H1 (cell line): ENCODE data around the gene RNF214. TPM values are rescaled to one million over a fixed set of nuclear protein-coding genes. Genes with fewer than 3 reads are reported as not detected.

Source experiments
- CEBPB ChIP-seq: IDR thresholded peaks from 2 replicates; pipeline ENCODE4 v1.6.1; 2012; ENCODE audit warnings: low read depth, low read length
- JUN ChIP-seq: IDR thresholded peaks from 2 replicates; pipeline ENCODE4 v1.6.1; 2011; ENCODE audit warnings: low read depth, mild to moderate bottlenecking, improper control_type of control experiment, low read length
- KDM1A ChIP-seq: fragments of 200-600, 300-600 bp; sonication (generic); IDR thresholded peaks from 2 replicates; pipeline ENCODE4 v1.7.1; 2016; ENCODE audit warnings: mild to moderate bottlenecking, low read length, borderline replicate concordance
- KDM4A ChIP-seq: IDR thresholded peaks from one replicate; pipeline ENCODE4 v1.7.1; 2012; ENCODE audit warnings: low read depth, mild to moderate bottlenecking, moderate library complexity, low read length, inconsistent platforms; ENCODE audit not compliant: severe bottlenecking
- KDM5A ChIP-seq: fragments of 200-600 bp; IDR thresholded peaks from 2 replicates; pipeline ENCODE4 v1.7.1; 2012; ENCODE audit warnings: mild to moderate bottlenecking, low read length, inconsistent platforms, mixed read lengths
- PHF8 ChIP-seq: fragments of 200-600 bp; sonication (generic); conservative IDR thresholded peaks from 2 replicates; pipeline ENCODE4 v1.7.1; 2012; ENCODE audit warnings: low read depth, mild to moderate bottlenecking, inconsistent platforms, low read length, moderate library complexity
- POLR2A ChIP-seq, 2 experiments: IDR thresholded peaks; 1 replicate in 1 of 2; 2 replicates in 1 of 2; pipeline ENCODE4 v1.6.1; 2011; ENCODE audit warnings: low read depth in 2 of 2, low read length in 2 of 2, mild to moderate bottlenecking in 2 of 2; ENCODE audit errors: control extremely low read depth in 1 of 2
- POLR2AphosphoS5 ChIP-seq: IDR thresholded peaks from 2 replicates; pipeline ENCODE4 v1.6.1; 2011; ENCODE audit warnings: low read depth, low read length
- RAD21 ChIP-seq, 2 experiments: IDR thresholded peaks in 1 of 2; conservative IDR thresholded peaks in 1 of 2; 2 replicates each; pipeline ENCODE4 v1.6.1; 2011; ENCODE audit warnings: low read depth in 2 of 2, low read length in 2 of 2, improper control_type of control experiment in 1 of 2, inconsistent platforms in 1 of 2, mild to moderate bottlenecking in 1 of 2, moderate library complexity in 1 of 2
- RBBP5 ChIP-seq: IDR thresholded peaks from 2 replicates; pipeline ENCODE4 v1.7.1; 2012; ENCODE audit warnings: low read depth, mild to moderate bottlenecking, inconsistent platforms, low read length, moderate library complexity, borderline replicate concordance
- RNF2 ChIP-seq: fragments of 200-900, 300-1000 bp; sonication (generic); IDR thresholded peaks from 2 replicates; pipeline ENCODE4 v1.7.1; 2016; ENCODE audit warnings: borderline replicate concordance, low read depth, mild to moderate bottlenecking, antibody characterized with exemption, low read length; ENCODE audit not compliant: poor library complexity, severe bottlenecking; ENCODE audit errors: missing control alignments
- polyA plus RNA-seq, 7 experiments: library from polyadenylated mRNA; depleted of rRNA in 3 of 7; stranded (reverse) in 5 of 7; unstranded in 2 of 7; fragments of >200 nt in 5 of 7; fragments of 200-250 nt in 2 of 7; gene quantifications; 1 replicate in 5 of 7; 2 replicates in 1 of 7; 4 replicates in 1 of 7; pipeline versions ENCODE4 v1.2.1 to v1.2.3, GENCODE V29; 2011 to 2013; ENCODE audit warnings: missing spikeins in 2 of 7, mixed read lengths in 2 of 7
- total RNA-seq: library from RNA; stranded (reverse); fragmentation: NEBNext Ultra II Directional; extraction: Animal tissue kit (Norgen Biotek cat#: 25700); gene quantifications from 2 replicates; pipeline ENCODE4 v1.2.1, GENCODE V29; 2021
- TF ChIP-seq, protein P1 (sequence below): IDR thresholded peaks from 2 replicates; pipeline ENCODE4 v1.6.1; 2012; ENCODE audit warnings: low read length, inconsistent platforms

Gene RNF214
- total and polyA plus RNA-seq, 2 of the 8 experiments (the other 6 are each of a cell fraction or from before 2014, with no cell fraction given), result 34.9 to 35.6 TPM

DNA sequence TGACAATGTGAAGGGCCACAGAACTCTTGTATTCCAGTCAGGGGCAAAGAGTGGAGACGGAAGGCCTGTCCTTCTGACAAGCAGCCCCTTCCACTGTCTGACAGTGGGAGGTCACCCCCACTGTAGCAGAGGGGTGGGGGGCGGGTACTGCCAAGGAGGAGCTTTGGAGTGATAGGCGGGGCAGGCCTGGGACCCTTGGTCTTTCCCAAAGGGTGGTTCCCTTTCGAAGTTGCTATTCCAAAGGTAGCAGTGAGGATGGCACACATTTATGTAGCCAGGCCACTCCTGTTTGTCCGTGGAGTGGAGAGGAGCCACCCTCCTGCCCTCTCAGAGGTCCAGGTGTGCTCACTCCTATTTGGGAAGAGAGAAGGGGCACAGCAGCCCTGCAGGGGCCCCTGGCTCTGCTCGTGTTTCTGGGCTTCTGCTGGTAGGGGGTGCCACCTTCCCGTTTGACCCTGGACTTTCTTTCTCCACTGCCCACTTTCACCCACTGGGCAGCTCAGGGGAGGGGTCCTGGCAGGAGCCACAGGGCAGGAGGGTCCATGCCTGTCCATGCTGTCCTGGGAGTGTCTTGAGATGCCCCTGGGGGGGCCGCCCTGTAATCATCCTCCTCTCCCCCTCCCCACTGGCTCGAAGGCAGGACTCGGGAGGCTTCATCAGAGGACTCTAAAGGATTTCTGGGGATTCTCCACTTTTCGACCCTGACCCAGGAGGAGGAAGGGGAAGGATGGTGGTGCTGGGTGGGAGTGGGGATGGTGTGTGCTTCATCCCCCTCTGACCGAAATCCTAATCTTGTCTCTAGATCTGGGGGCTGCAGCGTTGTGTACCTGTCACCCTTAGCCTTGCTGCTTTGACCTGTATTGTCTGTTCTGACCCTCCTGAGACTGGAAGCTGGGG is 32.3 kb upstream of the RNF214 start (continued):
- no peak for TF ChIP-seq RBBP5
- no peak for TF ChIP-seq RAD21 (IDR thresholded peaks at IDR 0.05 in 1 of 2, conservative IDR thresholded peaks at IDR 0.05 in 1 of 2; ENCODE audit: low read depth in 2 of 2, low read length in 2 of 2)
- no peak; a peak in 1 of 3 replicates for TF ChIP-seq POLR2A (IDR thresholded peaks at IDR 0.05; ENCODE audit: control extremely low read depth in 1 of 2, low read depth in 2 of 2, low read length in 2 of 2)
- no peak for TF ChIP-seq JUN
- no peak for TF ChIP-seq KDM4A
- TF ChIP-seq, protein P1, sequence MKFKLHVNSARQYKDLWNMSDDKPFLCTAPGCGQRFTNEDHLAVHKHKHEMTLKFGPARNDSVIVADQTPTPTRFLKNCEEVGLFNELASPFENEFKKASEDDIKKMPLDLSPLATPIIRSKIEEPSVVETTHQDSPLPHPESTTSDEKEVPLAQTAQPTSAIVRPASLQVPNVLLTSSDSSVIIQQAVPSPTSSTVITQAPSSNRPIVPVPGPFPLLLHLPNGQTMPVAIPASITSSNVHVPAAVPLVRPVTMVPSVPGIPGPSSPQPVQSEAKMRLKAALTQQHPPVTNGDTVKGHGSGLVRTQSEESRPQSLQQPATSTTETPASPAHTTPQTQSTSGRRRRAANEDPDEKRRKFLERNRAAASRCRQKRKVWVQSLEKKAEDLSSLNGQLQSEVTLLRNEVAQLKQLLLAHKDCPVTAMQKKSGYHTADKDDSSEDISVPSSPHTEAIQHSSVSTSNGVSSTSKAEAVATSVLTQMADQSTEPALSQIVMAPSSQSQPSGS, result no peak
- TF ChIP-seq KDM5A, result no peak
- TF ChIP-seq PHF8, result 0 out of 2 replicates have a peak, but pooled peaks have one; percentile 12
- TF ChIP-seq CEBPB, result no peak
- TF ChIP-seq RNF2, result no peak
- 0 out of 2 replicates have a peak, but pooled peaks have one; percentile 69 for TF ChIP-seq POLR2AphosphoS5
- TF ChIP-seq KDM1A, result no peak
